T-helper 9 cell (primary cell): ENCODE data around the gene CISTR.

Experiments used
- DNase-seq: peaks from one replicate; pipeline ENCODE4 v3.0.0-alpha.2; 2020

Gene CISTR

GRCh38 chr12:53713516-53713915, 38.3 kb downstream of the CISTR start:
- no peak for DNase-seq

GRCh38 chr12:53712059-53712643, 39.6 kb downstream of the CISTR start:
- no peak for DNase-seq

DNA sequence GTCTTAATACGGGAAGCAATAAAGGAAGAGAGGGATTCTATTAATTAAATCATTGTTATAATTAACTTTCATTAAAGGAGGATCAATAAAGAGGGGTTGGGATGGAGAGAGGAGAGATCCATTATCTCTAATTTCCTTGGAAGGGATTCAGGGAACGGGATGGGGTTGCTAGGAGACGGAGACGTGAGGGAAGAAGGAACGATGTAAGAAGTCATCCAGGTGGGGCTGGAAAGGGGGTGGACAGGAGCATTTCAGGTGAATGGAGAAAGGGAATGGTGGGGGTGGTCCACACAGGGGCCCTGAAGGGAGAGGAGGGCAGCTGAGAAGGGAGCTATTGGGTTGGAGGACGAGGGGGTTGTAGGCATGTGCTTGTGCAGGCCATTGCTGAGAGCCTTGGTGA, 41.7 kb downstream of the CISTR start:
- DNase-seq: no peak

GRCh38 chr12:53709671-53710070, 42.1 kb downstream of the CISTR start:
- no peak for DNase-seq

DNA sequence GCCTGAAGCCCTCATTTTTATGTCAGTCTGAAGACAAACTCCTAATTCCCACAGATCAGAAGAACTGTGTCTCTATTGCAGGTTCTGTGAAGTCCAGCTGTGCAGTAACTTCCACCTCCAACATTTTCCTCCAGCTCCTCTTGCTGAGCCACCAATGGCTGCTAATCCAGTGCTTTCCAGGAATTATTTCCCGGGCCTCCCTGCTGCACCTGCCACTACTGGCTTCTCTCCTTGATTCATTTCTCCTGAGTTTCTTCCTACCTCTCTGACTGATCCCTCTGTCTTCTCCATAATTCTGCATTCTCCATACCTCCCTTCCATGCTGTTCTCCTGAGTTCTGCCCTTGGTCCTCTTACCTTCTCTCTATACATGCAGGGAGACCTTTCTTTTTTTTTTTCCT, 45.7 kb downstream of the CISTR start:
- no peak for DNase-seq

DNA sequence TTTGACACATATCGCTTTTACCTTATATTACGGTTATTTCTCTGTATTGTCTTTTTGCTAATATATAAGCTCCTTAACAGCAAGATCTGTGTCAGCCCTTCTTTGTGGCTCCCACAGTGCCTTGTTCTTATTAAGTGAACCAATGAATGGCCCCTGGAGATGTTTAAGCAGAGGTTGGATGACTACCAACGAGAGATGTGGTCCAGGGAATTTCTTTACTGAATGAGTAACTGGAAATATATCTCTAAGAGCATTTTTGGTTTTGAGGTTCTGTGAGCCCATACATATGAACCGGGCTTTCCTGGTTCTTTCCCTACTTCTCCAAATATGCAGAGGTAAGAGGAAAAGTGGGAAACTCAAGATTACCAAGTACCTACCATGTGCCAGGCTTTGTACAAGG, 48.0 kb downstream of the CISTR start:
- DNase-seq: no peak

DNA sequence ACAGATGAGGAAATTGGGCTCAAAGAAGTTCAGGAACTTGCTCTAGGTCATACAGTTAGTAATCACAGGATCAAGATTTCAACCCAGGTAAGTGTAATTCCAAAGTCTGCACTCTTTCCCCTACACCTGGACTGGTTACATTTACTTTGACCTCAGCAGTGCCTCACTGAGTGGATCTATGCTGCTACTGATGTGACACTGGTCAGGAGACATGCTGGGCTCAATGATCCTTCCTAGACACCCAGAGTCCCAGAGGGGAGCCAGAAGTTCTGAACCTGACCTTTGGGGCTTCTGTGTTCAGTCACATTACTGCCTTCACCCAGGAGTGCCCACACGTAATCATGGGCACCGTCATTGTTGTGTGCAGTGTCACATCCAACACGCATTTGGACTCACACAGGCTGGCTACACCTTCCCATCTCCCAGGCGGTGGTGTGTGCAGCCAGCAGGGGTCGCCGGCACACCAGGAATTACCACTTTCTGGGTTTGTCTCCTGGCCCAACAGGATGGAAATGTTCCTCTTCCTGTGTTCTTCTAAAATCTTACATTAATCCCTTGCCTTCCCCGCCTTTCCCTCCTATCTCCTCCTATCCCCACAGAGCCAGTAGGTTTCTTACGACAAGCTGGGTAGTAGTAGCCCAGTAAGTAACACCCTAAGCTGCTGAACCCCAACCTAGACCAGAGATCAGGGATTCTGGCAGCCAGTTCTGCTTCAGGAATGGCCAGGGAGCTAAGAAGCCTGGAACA, 50.1 kb downstream of the CISTR start:
- peak; percentile 71 for DNase-seq

DNA sequence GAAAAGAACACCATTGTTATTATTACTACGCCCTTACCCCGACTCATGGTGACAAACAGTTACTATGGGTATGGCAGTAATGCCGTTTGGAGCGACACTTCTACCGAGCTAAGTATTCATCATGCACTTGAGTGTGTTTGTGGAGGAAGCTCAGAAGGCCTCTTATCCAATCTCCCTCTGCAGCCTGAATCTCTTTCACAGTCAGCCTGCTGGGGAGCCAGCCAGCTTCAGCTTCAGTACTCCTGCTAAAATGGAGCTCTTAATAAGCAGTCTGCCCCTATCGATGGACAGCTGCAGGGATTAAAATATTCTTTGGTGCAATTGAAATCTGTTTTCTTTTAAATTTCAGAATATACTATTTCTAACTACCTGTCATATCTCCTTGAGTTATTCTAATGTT, 51.2 kb downstream of the CISTR start:
- DNase-seq: no peak

DNA sequence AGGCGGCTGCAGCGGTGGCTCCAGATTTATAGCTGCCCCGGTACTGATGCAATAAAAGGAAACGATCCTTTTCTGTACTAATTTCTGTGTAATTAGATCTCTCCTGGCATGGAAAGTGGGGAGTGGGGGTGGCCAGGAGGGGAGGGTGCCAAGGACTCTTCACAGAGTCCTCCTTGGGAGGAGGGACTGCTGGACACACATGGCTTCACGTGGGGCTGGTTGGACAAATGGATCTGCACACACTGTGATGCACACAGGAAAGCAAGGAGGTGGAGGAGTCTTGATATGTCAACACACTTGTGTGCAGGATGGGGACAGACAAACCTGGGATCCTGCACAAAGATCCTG, 52.1 kb downstream of the CISTR start:
- no peak for DNase-seq

DNA sequence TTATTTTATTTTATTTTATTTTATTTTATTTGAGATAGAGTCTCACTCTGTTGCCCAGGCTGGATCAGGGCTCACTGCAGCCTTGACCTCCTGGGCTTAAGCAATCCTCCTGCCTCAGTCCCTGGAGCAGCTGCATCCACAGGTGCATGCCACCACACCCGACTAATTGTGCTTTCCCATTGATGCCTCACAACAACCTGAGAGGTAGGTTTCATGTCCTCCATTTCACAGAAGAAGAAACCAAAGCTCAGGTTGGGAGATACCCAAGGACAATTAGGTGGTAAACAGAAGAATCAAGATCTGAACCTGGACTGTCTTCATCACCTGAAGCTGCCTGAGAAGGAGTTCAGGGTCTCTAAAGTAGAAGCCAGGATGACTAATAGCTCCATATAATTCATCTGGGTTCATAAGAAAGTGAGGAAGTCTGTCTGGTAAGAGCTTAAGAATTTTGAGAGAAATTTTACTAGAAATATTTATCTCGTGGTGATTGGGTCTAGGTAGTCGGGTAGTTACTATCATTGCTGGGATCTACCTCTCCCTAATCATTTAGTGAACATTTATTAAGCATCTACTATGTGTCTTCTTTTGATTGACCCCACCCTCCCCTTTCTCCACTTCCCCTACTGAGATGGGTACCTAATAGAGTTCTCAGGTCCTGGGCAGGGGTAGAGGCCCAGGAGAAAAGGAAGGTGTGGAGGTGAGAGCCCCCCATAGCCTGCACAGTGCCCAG, 52.7 kb downstream of the CISTR start:
- DNase-seq: no peak

- no peak for DNase-seq
Observed at GRCh38 chr12:53696655-53697331, 55.0 kb downstream of the CISTR start.
